ENCODE results near the gene HOXB3.

HOXB3 gene

DNA sequence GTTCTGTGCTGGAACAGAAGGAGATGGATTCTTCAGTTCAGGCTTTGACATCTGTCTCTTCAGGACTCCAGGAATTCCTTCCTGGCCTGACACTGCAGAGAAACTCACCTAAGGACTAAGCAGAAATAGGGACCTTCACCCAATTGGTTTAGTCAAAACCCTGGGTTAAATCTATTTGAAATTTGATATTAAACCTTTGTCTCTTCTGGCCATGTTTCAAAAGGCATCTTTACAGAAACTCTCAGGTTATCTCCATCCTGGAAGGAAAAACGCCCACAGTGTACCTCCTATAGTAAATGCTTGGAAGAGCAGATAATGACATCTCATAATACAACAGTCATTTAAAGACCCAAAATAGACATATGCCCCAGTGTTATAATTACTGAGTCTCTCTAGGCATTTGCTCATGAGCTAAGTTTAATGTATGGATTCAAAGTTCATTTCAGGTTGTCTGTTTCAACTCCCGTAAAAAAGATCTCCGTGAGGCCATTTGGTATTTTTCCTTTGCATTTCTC is 6.3 kb downstream of the HOXB3 start (continued):
- TF ChIP-seq, protein P1, sequence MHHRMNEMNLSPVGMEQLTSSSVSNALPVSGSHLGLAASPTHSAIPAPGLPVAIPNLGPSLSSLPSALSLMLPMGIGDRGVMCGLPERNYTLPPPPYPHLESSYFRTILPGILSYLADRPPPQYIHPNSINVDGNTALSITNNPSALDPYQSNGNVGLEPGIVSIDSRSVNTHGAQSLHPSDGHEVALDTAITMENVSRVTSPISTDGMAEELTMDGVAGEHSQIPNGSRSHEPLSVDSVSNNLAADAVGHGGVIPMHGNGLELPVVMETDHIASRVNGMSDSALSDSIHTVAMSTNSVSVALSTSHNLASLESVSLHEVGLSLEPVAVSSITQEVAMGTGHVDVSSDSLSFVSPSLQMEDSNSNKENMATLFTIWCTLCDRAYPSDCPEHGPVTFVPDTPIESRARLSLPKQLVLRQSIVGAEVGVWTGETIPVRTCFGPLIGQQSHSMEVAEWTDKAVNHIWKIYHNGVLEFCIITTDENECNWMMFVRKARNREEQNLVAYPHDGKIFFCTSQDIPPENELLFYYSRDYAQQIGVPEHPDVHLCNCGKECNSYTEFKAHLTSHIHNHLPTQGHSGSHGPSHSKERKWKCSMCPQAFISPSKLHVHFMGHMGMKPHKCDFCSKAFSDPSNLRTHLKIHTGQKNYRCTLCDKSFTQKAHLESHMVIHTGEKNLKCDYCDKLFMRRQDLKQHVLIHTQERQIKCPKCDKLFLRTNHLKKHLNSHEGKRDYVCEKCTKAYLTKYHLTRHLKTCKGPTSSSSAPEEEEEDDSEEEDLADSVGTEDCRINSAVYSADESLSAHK (tag by site-specific recombination; IDR thresholded peaks at IDR 0.05), result 0 out of 2 replicates have a peak, but pooled peaks have one; percentile 38
- TF ChIP-seq ZNF629 (tag by site-specific recombination; IDR thresholded peaks at IDR 0.05) (no peak), FEZF1 (tag by site-specific recombination; IDR thresholded peaks at IDR 0.05) (peak; percentile 46), SP3 (tag by site-specific recombination; IDR thresholded peaks at IDR 0.05) (no peak), ZNF221 (tag by site-specific recombination; IDR thresholded peaks at IDR 0.05; ENCODE audit: borderline replicate concordance) (no peak), ZBTB8A (tag by site-specific recombination; IDR thresholded peaks at IDR 0.05) (no peak), IKZF3 (tag by site-specific recombination; IDR thresholded peaks at IDR 0.05) (peak; percentile 52; the same call in 1 of the 2 replicates), ZNF555 (tag by site-specific recombination; conservative IDR thresholded peaks at IDR 0.05) (no peak), ZNF335 (tag by site-specific recombination; conservative IDR thresholded peaks at IDR 0.05) (no peak), ZNF600 (tag by site-specific recombination; IDR thresholded peaks at IDR 0.05) (0 out of 2 replicates have a peak, but pooled peaks have one; percentile 62), ZNF623 (tag by site-specific recombination; IDR thresholded peaks at IDR 0.05) (no peak), ZNF423 (tag by site-specific recombination; IDR thresholded peaks at IDR 0.05) (no peak), ZNF48 (tag by site-specific recombination; IDR thresholded peaks at IDR 0.05) (no peak), ZNF157 (tag by site-specific recombination; IDR thresholded peaks at IDR 0.05) (no peak), SP7 (tag by site-specific recombination; IDR thresholded peaks at IDR 0.05) (peak; percentile 59; the same call in 1 of the 2 replicates), ZNF658 (tag by site-specific recombination; IDR thresholded peaks at IDR 0.05) (no peak), ZFP69B (tag by site-specific recombination; IDR thresholded peaks at IDR 0.05) (no peak), GFI1B (tag by site-specific recombination; IDR thresholded peaks at IDR 0.05) (no peak), ZFP3 (tag by site-specific recombination; IDR thresholded peaks at IDR 0.05; ENCODE audit: low read depth) (no peak), ZNF792 (tag by site-specific recombination; IDR thresholded peaks at IDR 0.05) (no peak)
- TF ChIP-seq, protein P2, sequence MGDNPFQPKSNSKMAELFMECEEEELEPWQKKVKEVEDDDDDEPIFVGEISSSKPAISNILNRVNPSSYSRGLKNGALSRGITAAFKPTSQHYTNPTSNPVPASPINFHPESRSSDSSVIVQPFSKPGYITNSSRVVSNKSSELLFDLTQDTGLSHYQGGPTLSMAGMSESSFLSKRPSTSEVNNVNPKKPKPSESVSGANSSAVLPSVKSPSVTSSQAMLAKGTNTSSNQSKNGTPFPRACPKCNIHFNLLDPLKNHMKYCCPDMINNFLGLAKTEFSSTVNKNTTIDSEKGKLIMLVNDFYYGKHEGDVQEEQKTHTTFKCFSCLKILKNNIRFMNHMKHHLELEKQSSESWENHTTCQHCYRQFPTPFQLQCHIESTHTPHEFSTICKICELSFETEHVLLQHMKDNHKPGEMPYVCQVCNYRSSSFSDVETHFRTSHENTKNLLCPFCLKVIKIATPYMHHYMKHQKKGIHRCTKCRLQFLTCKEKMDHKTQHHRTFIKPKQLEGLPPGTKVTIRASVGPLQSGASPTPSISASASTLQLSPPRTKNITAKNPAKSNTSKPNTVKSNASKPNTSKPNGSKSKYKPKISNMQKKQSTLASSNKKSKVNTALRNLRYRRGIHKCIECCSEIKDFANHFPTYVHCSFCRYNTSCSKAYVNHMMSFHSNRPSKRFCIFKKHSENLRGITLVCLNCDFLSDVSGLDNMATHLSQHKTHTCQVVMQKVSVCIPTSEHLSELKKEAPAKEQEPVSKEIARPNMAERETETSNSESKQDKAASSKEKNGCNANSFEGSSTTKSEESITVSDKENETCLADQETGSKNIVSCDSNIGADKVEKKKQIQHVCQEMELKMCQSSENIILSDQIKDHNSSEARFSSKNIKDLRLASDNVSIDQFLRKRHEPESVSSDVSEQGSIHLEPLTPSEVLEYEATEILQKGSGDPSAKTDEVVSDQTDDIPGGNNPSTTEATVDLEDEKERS (tag by site-specific recombination; IDR thresholded peaks at IDR 0.05), result no peak

DNA sequence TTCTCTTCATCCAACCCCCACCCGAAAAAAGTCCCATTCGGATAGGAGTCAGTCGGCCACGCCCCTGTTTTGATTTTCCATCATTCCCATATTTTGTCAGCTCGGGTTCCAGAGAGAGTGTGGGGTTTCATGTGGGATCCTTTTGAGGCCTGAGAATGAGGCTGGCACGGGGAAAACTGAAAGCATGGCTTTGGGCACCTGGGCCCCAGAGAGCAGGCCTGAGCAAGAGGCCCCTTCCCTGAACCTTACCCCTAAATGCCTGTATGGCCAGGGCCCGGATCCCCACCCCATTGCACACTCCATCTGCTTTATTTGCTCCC is 7.3 kb downstream of the HOXB3 start:
- POLR2A ChIA-PET, result interaction anchor here (0.9 to 1.2 kb wide), 2 partner anchors 13 to 23 kb away, joined by 3 read pairs; no protein-coding TSS in a partner anchor
- no peaks in the 10 kb centered on the region for H3K9me3 ChIP-seq (ENCODE audit: control insufficient read depth, insufficient read depth, low read depth, low read length)
- CTCF ChIA-PET, result interaction anchor here (0.6 to 2.4 kb wide), 27 partner anchors 11 to 368 kb away, joined by 3 to 15 read pairs (median 5); partner anchors contain the start of genes HOXB5 and HOXB9
- H3K4me1 ChIP-seq (ENCODE audit: control insufficient read depth, insufficient read depth, low read length), result peaks cover 57% of the 10 kb centered on the region
- peak overlapping the region; percentile 67 for H3K4me3 ChIP-seq (ENCODE audit: low read depth, low read length)
- peak overlapping the region; percentile 92 for H3K27ac ChIP-seq (ENCODE audit: extremely low read depth, low read depth, low read length)
- peaks cover 0 to 18% of the 10 kb centered on the region in 2 experiments; a peak in 1 of 3 replicates for H3K36me3 ChIP-seq (ENCODE audit: control insufficient read depth in 2 of 2, insufficient read depth in 1 of 2, low read length in 2 of 2)
- TF ChIP-seq ZNF292 (tag by site-specific recombination; IDR thresholded peaks at IDR 0.05; ENCODE audit: borderline replicate concordance, low read depth) (0 out of 2 replicates have a peak, but pooled peaks have one; percentile 6), IKZF3 (tag by site-specific recombination; IDR thresholded peaks at IDR 0.05) (peak; percentile 69; the same call in 1 of the 2 replicates)
- TF ChIP-seq, protein P3, sequence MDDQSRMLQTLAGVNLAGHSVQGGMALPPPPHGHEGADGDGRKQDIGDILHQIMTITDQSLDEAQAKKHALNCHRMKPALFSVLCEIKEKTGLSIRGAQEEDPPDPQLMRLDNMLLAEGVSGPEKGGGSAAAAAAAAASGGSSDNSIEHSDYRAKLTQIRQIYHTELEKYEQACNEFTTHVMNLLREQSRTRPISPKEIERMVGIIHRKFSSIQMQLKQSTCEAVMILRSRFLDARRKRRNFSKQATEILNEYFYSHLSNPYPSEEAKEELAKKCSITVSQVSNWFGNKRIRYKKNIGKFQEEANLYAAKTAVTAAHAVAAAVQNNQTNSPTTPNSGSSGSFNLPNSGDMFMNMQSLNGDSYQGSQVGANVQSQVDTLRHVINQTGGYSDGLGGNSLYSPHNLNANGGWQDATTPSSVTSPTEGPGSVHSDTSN (CRISPR knock-in tag; IDR thresholded peaks at IDR 0.05), result no peak

All from HEK293 (cell line).